B cell (primary cell): Measurements from ENCODE around the gene TAAR6. TPM values are rescaled to one million over a fixed set of nuclear protein-coding genes. Genes with fewer than 3 reads are reported as not detected.
"Not testable (repeated sequence)": the region's sequence is repeated elsewhere in the genome, so short reads cannot be mapped to it uniquely, and the experiment has no call there.

Experiments
- ATAC-seq: fragments of 200-7000 bp; cut with Tn5 transposase; one replicate; pipeline ENCODE4 v1.10.0; 2021; ENCODE audit warnings: low read depth, mild to moderate bottlenecking, moderate number of reproducible peaks, moderate library complexity
- CTCF ChIA-PET: fragments of 350-600 bp; sonication (Branson Sonifier 250); formaldehyde crosslinking; loops from one replicate; lab custom pipeline; 2021; ENCODE audit warnings: antibody characterized with exemption, inconsistent platforms; lab: Charles Lee
- POLR2A ChIA-PET: fragments of 350-600 bp; sonication (Branson Sonifier 250); formaldehyde crosslinking; loops from one replicate; lab custom pipeline; 2021; ENCODE audit warnings: antibody characterized with exemption; lab: Charles Lee
- DNase-seq: peaks from one replicate; pipeline ENCODE4 v3.0.0; 2013
- H2AFZ ChIP-seq: 2 replicates; pipeline ENCODE4 v1.6.1; 2012; ENCODE audit warnings: mild to moderate bottlenecking, low read depth, low read length; ENCODE audit not compliant: insufficient read depth, poor library complexity, severe bottlenecking
- H3K27ac ChIP-seq, 2 donors: 1 replicate in 1 of 2; 2 replicates in 1 of 2; pipeline ENCODE4 v1.5.1; 2012 to 2013; ENCODE audit warnings: low read length in 2 of 2, mild to moderate bottlenecking in 2 of 2, moderate library complexity in 1 of 2
- H3K27me3 ChIP-seq, 4 experiments: fragments of 200-600 bp in 1 of 4; sonication (generic) in 1 of 4; replicated peaks in 1 of 4; 1 replicate in 2 of 4; 2 replicates in 2 of 4; pipeline versions ENCODE4 v1.6.1 to v1.7.0; 2013 to 2016; ENCODE audit warnings: low read length in 3 of 4, mild to moderate bottlenecking in 2 of 4, mixed read lengths in 1 of 4, moderate library complexity in 1 of 4; ENCODE audit not compliant: insufficient read depth in 4 of 4, control insufficient read depth in 3 of 4; ENCODE audit errors: control extremely low read depth in 1 of 4
- H3K36me3 ChIP-seq, 2 experiments: replicated peaks in 1 of 2; 1 replicate in 1 of 2; 2 replicates in 1 of 2; pipeline versions ENCODE4 v1.6.1 to v1.7.1; 2013; ENCODE audit warnings: low read length in 1 of 2; ENCODE audit not compliant: insufficient read depth in 2 of 2, control insufficient read depth in 1 of 2; ENCODE audit errors: control extremely low read depth in 1 of 2, extremely low read depth in 1 of 2
- H3K4me1 ChIP-seq, 2 donors: fragments of 200-600 bp in 1 of 2; sonication (generic) in 1 of 2; 1 replicate in 1 of 2; 2 replicates in 1 of 2; pipeline versions ENCODE4 v1.5.1 to v1.6.1; 2013 to 2017; ENCODE audit warnings: low read length in 2 of 2; ENCODE audit not compliant: control insufficient read depth in 2 of 2, insufficient read depth in 2 of 2
- H3K4me2 ChIP-seq: replicated peaks from 2 replicates; pipeline ENCODE3; 2012; ENCODE audit warnings: mild to moderate bottlenecking, low read depth, low read length; ENCODE audit not compliant: poor library complexity, severe bottlenecking
- H3K4me3 ChIP-seq, 5 experiments: fragments of 200-600 bp in 1 of 5; sonication (generic) in 1 of 5; 1 replicate in 3 of 5; 2 replicates in 2 of 5; pipeline versions ENCODE4 v1.5.1 to v1.7.0; 2011 to 2016; ENCODE audit warnings: low read length in 4 of 5, mild to moderate bottlenecking in 4 of 5, low read depth in 2 of 5, control low read depth in 1 of 5, moderate library complexity in 1 of 5; ENCODE audit not compliant: insufficient read depth in 1 of 5; ENCODE audit errors: control extremely low read depth in 1 of 5, extremely low read depth in 1 of 5
- H3K79me2 ChIP-seq: fragments of 200-600 bp; sonication (generic); one replicate; pipeline ENCODE4 v1.6.0; 2016; ENCODE audit warnings: low read length; ENCODE audit not compliant: control insufficient read depth, insufficient read depth
- H3K9ac ChIP-seq: fragments of 200-600 bp; sonication (generic); 2 replicates; pipeline ENCODE4 v1.6.1; 2017; ENCODE audit warnings: mild to moderate bottlenecking, low read length, moderate library complexity
- H3K9me3 ChIP-seq, 3 donors: one replicate each; pipeline versions ENCODE4 v1.6.1 to v1.7.1; 2013; ENCODE audit warnings: low read length in 2 of 3; ENCODE audit not compliant: control insufficient read depth in 2 of 3, insufficient read depth in 1 of 3; ENCODE audit errors: control extremely low read depth in 1 of 3
- H4K20me1 ChIP-seq: 2 replicates; pipeline ENCODE4 v1.6.0; 2012; ENCODE audit warnings: mild to moderate bottlenecking, low read length; ENCODE audit not compliant: insufficient read depth, control insufficient read depth, poor library complexity, severe bottlenecking
- H3K27ac Mint-ChIP-seq: one replicate; pipeline ENCODE4 v1.8.0; 2021; ENCODE audit warnings: mixed read lengths
- H3K27me3 Mint-ChIP-seq: one replicate; pipeline ENCODE4 v1.8.0; 2021; ENCODE audit warnings: mixed read lengths
- H3K4me1 Mint-ChIP-seq: one replicate; pipeline ENCODE4 v1.8.0; 2021; ENCODE audit warnings: mixed read lengths
- H3K4me3 Mint-ChIP-seq: one replicate; pipeline ENCODE4 v1.8.0; 2021; ENCODE audit warnings: mixed read lengths
- H3K9me3 Mint-ChIP-seq: one replicate; pipeline ENCODE4 v1.8.0; 2022; ENCODE audit warnings: mixed read lengths; ENCODE audit not compliant: insufficient read depth
- CTCF ChIP-seq: fragments of 200-600 bp; IDR thresholded peaks from one replicate; pipeline ENCODE4 v1.8.0; 2022; ENCODE audit warnings: antibody characterized with exemption, mild to moderate bottlenecking
- EZH2 ChIP-seq: IDR thresholded peaks from 2 replicates; pipeline ENCODE4 v1.6.1; 2012; ENCODE audit warnings: borderline replicate concordance, low read depth, mild to moderate bottlenecking, moderate library complexity, low read length; ENCODE audit not compliant: insufficient read depth, poor library complexity, severe bottlenecking
- WGBS: methylation state at CpG from one replicate; pipeline ENCODE4 v1.1.5; 2013; ENCODE audit warnings: missing lambda C conversion rate; ENCODE audit not compliant: insufficient coverage; 5-methylcytosine and 5-hydroxymethylcytosine counted together
- intact Hi-C: fragments of 100-400 bp; cut with micrococcal nuclease; formaldehyde crosslinking; loops from one replicate; pipeline ENCODE4 v1.10.0; 2022
- polyA plus RNA-seq: library from polyadenylated mRNA; depleted of rRNA; stranded (reverse); fragments of >200 nt; gene quantifications from 2 replicates; pipeline ENCODE4 v1.2.3, GENCODE V29; 2012
- total RNA-seq, 2 donors: library from RNA; stranded (reverse); fragments of 120-200 nt in 1 of 2; gene quantifications; 1 replicate in 1 of 2; 2 replicates in 1 of 2; pipeline versions ENCODE4 v1.2.3 to v1.2.4, GENCODE V29; 2013 to 2022

TAAR6 gene
- total and polyA plus RNA-seq, 2 donors (not counting 1 experiment from before 2014, with no cell fraction given): not detected

DNA sequence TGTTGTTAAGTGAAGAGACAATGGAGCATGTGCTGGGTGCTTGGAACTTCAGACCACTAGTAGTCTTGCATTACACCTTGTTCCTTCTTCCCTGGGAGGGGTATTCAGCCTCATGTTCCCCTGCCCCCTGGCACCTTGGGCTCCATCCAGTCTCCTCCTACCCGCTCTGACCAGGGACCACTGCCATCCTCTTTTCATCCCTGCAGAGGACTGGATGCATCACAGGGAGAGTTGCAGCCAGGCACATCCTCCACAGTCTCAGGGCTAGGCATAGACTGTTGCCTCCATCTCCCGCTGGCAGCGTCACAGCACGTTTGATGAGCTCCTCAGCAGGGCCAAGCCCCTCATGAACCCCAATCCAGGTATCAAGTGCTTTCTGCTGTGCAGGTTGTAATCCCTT, 18.9 kb upstream of the TAAR6 start:
- Histone ChIP-seq H3K27ac (no peak overlapping the region), H4K20me1 (no peaks in the 10 kb centered on the region), H3K36me3 (no peaks in the 10 kb centered on the region), H3K4me1 (peaks cover 0 to 2% of the 10 kb centered on the region in 2 donors), H3K9ac (no peak overlapping the region), H3K27me3 (peaks cover 0 to 3% (median 0%) of the 10 kb centered on the region in 4 experiments), H3K4me3 (no peak overlapping the region), H3K9me3 (no peaks in the 10 kb centered on the region), H3K79me2 (no peaks in the 10 kb centered on the region), H2AFZ (no peak overlapping the region), H3K4me2 (no peak overlapping the region)
- CTCF ChIA-PET: interaction anchor here (1.0 kb wide), 1 partner anchor 21 kb away, joined by 3 read pairs; no protein-coding TSS in a partner anchor
- intact Hi-C loops: no loop called here
- Mint-ChIP-seq H3K27ac (no peak overlapping the region), H3K27me3 (peaks cover 22% of the 10 kb centered on the region), H3K9me3 (no peaks in the 10 kb centered on the region), H3K4me3 (no peak overlapping the region), H3K4me1 (peaks cover 3% of the 10 kb centered on the region)
- DNase-seq (no peak), ATAC-seq (no peak)
- 90% methylated on average over 4 of the region's 4 CpGs for WGBS
- TF ChIP-seq EZH2: no peak
- TF ChIP-seq CTCF: no peak
- POLR2A ChIA-PET: no interaction called here

DNA sequence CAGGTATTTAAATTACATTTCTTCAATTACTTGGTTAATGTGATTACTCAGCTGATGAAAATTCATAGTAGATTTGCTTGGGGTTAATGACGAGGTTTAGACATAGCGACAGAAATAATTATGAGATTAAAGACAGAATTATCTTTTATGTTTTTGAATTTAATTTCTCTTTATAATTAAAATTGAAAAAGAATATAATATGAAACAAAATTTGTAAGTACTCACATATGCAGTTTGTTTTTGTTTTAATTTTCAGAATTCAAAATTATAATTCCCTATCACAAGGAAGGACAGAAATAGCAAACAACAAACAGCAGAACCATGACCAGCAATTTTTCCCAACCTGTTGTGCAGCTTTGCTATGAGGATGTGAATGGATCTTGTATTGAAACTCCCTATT, 17.8 kb upstream of the TAAR6 start, which contains the start of gene TAAR8:
TSS of gene TAAR8 (plus strand) at position 301 of the 400 bp plus-strand sequence. CDS start at position 322, 21 bp downstream.
- H3K27ac Mint-ChIP-seq: no peak within 1 kb of the TSS
- DNase-seq (no peak), ATAC-seq (no peak)
- H3K9me3 Mint-ChIP-seq: no peaks in the 10 kb centered on the region
- no peak within 1 kb of the TSS for H3K4me3 Mint-ChIP-seq
- TF ChIP-seq EZH2 (no peak), CTCF (no peak)
- Histone ChIP-seq H3K4me1 (peaks cover 0 to 2% of the 10 kb centered on the region in 2 donors), H4K20me1 (no peaks in the 10 kb centered on the region), H3K27ac (no peak within 1 kb of the TSS), H3K36me3 (no peaks in the 10 kb centered on the region), H2AFZ (no peak within 1 kb of the TSS), H3K27me3 (peaks cover 0 to 5% (median 0%) of the 10 kb centered on the region in 4 experiments), H3K9me3 (no peaks in the 10 kb centered on the region), H3K4me3 (no peak within 1 kb of the TSS), H3K4me2 (no peak within 1 kb of the TSS), H3K9ac (no peak within 1 kb of the TSS), H3K79me2 (no peaks in the 10 kb centered on the region)
- intact Hi-C loops: no loop called here
- ChIA-PET CTCF (no interaction called here), POLR2A (no interaction called here)
- WGBS: no CpG with 5 or more reads among the region's 2 CpGs
- H3K27me3 Mint-ChIP-seq: peaks cover 32% of the 10 kb centered on the region
- H3K4me1 Mint-ChIP-seq: peaks cover 3% of the 10 kb centered on the region

DNA sequence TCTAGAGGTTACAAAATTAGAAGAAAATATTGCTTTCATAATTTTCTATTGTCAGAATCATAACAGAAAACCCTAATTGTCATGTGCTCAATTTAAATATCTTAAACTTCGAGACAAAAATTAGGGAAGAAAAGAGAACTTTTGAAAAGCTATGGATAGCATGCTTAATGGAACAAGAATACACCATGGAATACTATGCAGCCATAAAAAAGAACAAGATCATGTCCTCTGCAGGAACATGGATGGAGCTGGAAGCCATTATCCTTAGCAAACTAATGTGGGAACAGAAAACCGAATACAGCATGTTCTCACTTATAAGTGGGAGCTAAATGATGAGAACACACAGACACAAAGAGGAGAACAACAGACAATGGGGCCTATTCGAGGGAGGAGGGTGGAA, 10.0 kb upstream of the TAAR6 start:
- H3K27me3 ChIP-seq, H3K9ac ChIP-seq, ATAC-seq, H3K36me3 ChIP-seq, H3K27ac ChIP-seq, H3K4me1 Mint-ChIP-seq, H3K4me3 Mint-ChIP-seq, H3K4me3 ChIP-seq, H4K20me1 ChIP-seq, DNase-seq, H3K79me2 ChIP-seq, H3K4me2 ChIP-seq, H2AFZ ChIP-seq, H3K9me3 Mint-ChIP-seq, POLR2A ChIA-PET, intact Hi-C loops, H3K9me3 ChIP-seq, H3K27ac Mint-ChIP-seq, H3K4me1 ChIP-seq, CTCF ChIA-PET: not testable (repeated sequence)
- H3K27me3 Mint-ChIP-seq: peaks cover 47% of the 10 kb centered on the region
- 80% methylated on average over 1 of the region's 3 CpGs for WGBS
